GM13977 (cell line): ENCODE measurements around the gene SNX21.

Experiments
- DNase-seq: peaks from one replicate; pipeline ENCODE4 v3.0.0; 2012; ENCODE audit warnings: low spot score
- in situ Hi-C: fragments of 300-500 bp; cut with MboI; formaldehyde crosslinking; loops from one replicate; pipeline ENCODE4 v1.12.0; 2022; ENCODE audit warnings: low sequenced_read_pairs, low pct_unique_long_range_greater_than_20kb, mixed read lengths, inconsistent platforms; ENCODE audit not compliant: unreplicated experiment
- TF ChIP-seq, protein P1 (sequence below): IDR thresholded peaks from 2 replicates; pipeline ENCODE4 v1.5.1; 2012; ENCODE audit warnings: mild to moderate bottlenecking, control low read depth; ENCODE audit not compliant: insufficient read depth; ENCODE audit errors: extremely low read depth, missing control alignments

Gene SNX21

DNA sequence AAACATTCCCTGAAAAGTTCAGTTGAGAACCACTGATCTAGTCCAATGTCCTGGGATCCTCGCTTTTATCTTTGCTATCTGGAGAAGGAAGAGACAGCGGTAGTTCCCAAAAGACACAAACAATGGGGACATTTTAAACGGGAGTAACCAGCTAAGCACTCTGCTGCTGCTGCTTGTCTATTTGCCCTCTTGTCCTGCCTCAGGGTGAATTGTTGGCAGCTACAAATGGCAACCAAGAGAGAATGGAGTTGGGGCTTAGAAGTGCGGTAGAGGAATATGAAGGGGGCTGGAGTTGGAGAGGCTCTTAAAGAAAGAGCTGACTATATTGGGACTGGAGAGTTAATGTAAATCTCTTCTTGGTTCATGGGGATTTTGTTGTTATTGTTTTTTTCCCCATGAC, 41.0 kb downstream of the SNX21 start:
- TF ChIP-seq, protein P1, sequence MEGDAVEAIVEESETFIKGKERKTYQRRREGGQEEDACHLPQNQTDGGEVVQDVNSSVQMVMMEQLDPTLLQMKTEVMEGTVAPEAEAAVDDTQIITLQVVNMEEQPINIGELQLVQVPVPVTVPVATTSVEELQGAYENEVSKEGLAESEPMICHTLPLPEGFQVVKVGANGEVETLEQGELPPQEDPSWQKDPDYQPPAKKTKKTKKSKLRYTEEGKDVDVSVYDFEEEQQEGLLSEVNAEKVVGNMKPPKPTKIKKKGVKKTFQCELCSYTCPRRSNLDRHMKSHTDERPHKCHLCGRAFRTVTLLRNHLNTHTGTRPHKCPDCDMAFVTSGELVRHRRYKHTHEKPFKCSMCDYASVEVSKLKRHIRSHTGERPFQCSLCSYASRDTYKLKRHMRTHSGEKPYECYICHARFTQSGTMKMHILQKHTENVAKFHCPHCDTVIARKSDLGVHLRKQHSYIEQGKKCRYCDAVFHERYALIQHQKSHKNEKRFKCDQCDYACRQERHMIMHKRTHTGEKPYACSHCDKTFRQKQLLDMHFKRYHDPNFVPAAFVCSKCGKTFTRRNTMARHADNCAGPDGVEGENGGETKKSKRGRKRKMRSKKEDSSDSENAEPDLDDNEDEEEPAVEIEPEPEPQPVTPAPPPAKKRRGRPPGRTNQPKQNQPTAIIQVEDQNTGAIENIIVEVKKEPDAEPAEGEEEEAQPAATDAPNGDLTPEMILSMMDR = no peak
- DNase-seq = no peak
- in situ Hi-C loops = no loop called here

DNA sequence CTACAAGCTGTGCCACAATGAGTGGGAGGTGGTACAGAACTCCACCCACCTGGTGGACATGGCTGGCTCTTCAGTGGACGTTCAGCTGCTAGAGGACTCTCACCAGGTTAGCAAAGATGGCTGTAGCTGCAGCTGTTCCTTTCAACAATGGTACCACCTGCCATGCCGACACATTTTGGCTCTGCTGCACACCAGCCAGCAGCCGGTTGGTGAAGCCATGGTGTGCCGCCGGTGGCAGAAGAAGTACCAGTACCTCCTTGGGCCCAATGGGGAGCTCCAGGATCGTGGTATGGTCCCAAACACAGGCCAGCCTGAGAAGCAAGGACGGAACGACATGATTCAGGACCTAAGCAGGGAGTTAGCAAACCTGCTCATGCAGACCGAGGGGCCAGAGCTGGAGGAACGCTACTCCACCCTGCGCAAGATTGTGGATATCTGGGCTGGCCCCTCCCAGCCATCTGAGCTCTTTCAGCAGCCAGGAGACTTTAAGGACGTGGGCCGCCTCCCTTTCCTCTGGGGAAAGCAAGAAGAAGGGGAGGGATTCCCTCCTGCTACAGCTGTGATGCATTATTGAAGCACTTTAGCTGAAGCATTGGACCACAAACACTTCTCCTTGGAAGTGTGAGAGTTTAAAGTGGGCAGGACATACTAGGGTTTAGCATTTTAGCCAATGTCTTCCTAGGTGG, 44.6 kb downstream of the SNX21 start:
- no peak for DNase-seq
- TF ChIP-seq, protein P1 = no peak
- in situ Hi-C loops = no loop called here

GRCh38 chr20:45880988-45881788, 47.6 kb downstream of the SNX21 start, which contains the start of gene ZSWIM1:
Gene ZSWIM1 (plus strand): TSS chr20:45881227. CDS start chr20:45882593, 1,366 bp downstream.
- in situ Hi-C loops = no loop called here
- peak; percentile 98 for DNase-seq
- TF ChIP-seq, protein P1 = no peak

DNA sequence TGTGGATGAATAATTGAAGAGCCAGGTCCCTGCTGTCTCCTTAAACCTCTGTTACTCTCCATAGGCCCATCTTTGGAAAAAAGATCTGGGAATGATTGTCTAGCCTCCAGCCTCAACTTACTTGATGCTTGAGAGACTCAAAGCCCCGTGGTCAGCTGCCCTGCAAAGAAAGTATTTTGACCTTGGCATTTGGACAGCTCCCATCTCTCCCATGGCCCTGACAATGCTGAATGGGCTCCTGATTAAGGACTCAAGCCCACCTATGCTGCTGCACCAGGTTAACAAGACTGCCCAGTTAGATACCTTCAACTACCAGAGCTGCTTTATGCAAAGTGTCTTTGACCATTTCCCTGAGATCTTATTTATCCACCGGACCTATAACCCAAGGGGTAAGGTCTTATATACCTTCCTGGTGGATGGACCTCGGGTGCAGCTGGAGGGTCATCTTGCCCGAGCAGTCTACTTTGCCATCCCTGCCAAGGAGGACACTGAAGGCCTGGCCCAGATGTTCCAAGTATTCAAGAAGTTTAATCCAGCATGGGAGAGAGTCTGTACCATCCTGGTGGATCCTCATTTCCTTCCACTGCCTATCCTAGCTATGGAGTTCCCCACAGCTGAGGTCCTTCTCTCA, 49.0 kb downstream of the SNX21 start:
- in situ Hi-C loops = no loop called here
- DNase-seq = no peak
- TF ChIP-seq, protein P1 = no peak

DNA sequence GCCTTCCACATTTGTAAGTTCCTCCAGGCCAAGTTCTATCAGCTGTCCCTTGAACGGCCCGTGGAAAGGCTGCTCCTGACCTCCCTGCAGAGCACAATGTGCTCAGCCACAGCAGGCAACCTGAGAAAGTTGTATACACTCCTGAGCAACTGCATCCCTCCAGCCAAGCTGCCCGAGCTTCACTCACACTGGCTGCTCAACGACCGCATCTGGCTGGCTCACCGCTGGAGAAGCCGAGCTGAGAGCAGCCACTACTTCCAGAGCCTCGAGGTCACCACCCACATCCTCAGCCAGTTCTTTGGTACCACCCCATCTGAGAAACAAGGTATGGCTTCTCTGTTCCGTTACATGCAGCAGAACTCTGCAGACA, 49.5 kb downstream of the SNX21 start:
- TF ChIP-seq, protein P1 = no peak
- no peak for DNase-seq
- in situ Hi-C loops = no loop called here

DNA sequence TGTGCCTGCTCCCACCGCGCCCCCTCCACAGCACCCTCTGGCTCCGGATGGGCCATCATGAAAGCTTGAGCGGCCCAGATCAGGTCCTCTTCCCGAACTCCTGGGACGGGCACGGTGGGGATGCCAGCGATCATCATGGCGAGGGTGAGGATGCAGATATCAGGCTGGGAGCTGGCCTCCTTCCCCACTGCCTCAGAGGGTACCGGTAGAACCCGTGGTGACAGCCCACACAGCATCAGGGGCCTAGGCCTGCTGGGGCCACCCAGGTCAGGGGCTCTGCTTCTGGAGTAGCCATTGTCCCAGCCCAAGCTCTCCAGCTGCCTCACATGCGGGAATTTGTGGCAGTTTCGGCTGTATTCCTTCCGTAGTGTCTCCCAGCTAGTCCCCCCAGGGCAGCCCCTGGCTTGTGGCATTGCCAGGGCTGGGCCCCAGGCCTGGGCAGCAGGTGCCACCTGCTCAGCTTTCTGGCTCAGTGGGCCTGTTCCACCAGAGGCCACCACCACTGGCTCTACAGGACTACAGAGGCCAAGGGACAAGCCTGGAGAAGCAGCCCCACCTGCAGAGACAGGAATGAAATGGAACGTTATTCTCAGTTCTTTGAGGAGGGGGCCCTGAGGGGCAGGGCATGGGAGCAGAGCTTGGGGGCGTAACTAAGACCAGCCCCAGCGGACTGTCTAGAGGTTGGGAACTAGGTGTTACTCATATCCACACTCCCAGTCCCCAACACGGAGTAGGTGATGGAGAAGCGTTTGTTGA, 53.2 kb downstream of the SNX21 start:
- no peak for DNase-seq
- TF ChIP-seq, protein P1 = no peak
- in situ Hi-C loops = no loop called here
